Erythroblast (primary cell): ENCODE data around the gene PHKG2.
A peak's percentile ranks its signal among the peaks of the same experiment; 100 is the strongest.
"Not testable (repeated sequence)": the region's sequence is repeated elsewhere in the genome, so short reads cannot be mapped to it uniquely, and the experiment has no call there.

Source experiments
- DNase-seq, 2 experiments: peaks; one replicate each; lab custom pipeline; 2025; lab: John Stamatoyannopoulos, UW
- GATA1 ChIP-seq: IDR thresholded peaks from 2 replicates; pipeline ENCODE4 v1.6.1; 2011; ENCODE audit warnings: low read depth, mild to moderate bottlenecking, control low read depth, low read length, moderate library complexity
- POLR2A ChIP-seq: IDR thresholded peaks from 2 replicates; pipeline ENCODE4 v1.6.1; 2011; ENCODE audit warnings: mild to moderate bottlenecking, low read length

Gene PHKG2, protein sequence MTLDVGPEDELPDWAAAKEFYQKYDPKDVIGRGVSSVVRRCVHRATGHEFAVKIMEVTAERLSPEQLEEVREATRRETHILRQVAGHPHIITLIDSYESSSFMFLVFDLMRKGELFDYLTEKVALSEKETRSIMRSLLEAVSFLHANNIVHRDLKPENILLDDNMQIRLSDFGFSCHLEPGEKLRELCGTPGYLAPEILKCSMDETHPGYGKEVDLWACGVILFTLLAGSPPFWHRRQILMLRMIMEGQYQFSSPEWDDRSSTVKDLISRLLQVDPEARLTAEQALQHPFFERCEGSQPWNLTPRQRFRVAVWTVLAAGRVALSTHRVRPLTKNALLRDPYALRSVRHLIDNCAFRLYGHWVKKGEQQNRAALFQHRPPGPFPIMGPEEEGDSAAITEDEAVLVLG

DNA sequence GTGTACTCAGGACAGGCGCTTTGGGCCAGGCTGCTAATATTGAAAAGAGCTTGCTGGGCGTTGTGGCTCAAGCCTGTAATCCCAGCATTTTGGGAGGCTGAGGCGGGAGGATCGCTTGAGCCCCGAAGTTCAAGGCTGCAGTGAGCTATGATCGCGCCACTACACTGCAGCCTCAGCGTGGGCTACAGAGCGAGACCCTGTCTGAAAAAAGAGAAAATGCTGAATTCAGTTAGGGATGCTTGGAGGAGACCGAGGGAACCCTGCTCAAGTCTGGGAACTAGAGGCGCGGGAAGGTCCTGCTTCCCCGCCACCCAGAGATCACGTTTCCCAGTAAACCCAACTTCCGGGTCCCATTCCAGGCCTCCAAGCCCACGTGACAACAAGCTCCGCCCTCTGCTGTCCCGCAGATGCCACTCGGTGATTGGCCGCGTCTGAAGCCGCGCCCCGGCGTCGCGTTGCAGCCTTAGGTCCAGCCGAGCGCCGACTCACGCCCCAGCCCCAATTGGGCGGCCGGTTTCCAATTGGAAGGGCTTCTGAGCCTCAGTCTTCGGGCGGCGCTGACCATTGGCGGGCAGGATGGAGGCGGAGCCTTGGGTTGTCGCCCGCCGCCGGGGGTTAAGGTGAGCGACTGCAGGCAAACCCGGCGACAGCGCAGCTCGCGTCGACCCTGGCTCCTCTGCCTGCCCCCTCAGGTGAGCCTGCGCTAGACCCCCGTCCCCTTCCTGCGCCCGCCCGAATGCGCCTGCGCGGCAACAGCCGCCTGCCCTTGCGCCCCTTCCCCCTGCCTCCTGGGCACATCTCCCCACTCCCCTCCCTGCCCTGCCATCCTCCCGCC lies at the start of gene PHKG2:
Gene PHKG2 (plus strand): TSS at position 627 of the 835 bp plus-strand sequence. CDS start 396 bp downstream, outside the sequence.
- peak; percentile 88 for TF ChIP-seq POLR2A
- TF ChIP-seq GATA1: no peak
- peak; percentile 99 for DNase-seq

- TF ChIP-seq GATA1: no peak
- TF ChIP-seq POLR2A: peak; percentile 39
- DNase-seq: peak; percentile 91 to 94
These were observed 49.2 kb upstream of the PHKG2 start, which contains the start of gene SRCAP for GRCh38 chr16:30698816-30699614. Gene SRCAP (plus strand): TSS chr16:30699171. CDS start chr16:30700825, 1,654 bp downstream.

DNA sequence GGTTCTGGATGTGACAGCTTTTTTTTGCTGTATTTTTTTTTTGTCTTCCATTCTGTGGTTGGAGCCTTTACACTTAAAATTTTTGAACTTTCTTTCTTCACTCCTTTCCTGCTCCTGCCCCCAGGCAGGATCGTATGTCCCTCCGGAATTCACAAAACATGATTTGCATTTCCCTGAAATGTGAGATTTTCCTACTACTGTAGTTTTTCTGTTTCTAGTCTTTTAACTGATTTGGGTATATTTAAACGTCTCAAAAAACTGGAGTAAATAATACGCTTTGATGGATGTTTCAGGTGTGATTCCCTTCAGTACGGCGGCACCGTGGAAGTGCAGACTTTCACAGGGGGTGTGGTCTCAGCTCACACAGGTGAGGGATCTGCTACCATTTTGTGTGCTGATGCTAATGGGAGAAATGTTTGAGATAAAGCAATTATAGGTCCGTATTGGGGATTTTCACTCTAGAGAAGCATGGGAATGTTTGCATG lies 48.6 kb upstream of the PHKG2 start:
- TF ChIP-seq POLR2A: no peak
- TF ChIP-seq GATA1: no peak

GRCh38 chr16:30700491-30700890 lies 47.7 kb upstream of the PHKG2 start:
- no peak for TF ChIP-seq GATA1
- TF ChIP-seq POLR2A: no peak
- no peak for DNase-seq

More for the DNA sequence above, 48.6 kb upstream of the PHKG2 start:
- no peak for DNase-seq

- TF ChIP-seq GATA1 (no peak), POLR2A (no peak)
- DNase-seq: no peak
These were observed 47.3 kb upstream of the PHKG2 start for GRCh38 chr16:30700971-30701370.

DNA sequence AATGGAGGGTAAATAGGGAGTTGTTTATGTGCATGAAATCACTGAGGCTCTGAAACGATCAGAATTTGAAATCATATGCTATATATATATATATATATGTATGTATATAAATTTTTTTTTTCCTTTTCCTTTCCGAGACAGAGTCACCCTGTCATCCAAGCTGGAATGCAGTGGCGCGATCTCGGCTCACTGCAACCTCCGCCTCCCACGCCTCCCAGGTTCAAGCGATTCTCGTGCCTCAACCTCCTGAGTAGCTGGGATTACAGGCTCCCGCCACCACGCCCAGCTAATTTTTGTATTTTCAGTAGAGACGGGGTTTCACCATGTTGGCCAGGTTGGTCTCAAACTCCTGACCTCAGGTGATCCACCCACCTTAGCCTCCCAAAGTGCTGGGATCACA lies 45.2 kb upstream of the PHKG2 start:
- not testable (repeated sequence) for DNase-seq

- TF ChIP-seq GATA1 (no peak), POLR2A (no peak)
- DNase-seq: no peak
These were observed 44.3 kb upstream of the PHKG2 start for GRCh38 chr16:30703971-30704370.

- TF ChIP-seq GATA1 (no peak), POLR2A (no peak)
- no peak for DNase-seq
These were observed 42.2 kb upstream of the PHKG2 start for GRCh38 chr16:30706046-30706445.

GRCh38 chr16:30710971-30711370 lies 37.3 kb upstream of the PHKG2 start:
- TF ChIP-seq POLR2A: no peak
- no peak for TF ChIP-seq GATA1

GRCh38 chr16:30711712-30712111 lies 36.5 kb upstream of the PHKG2 start:
- no peak for DNase-seq
- TF ChIP-seq GATA1 (no peak), POLR2A (no peak)

More at GRCh38 chr16:30710971-30711370, 37.3 kb upstream of the PHKG2 start:
- DNase-seq: no peak

DNA sequence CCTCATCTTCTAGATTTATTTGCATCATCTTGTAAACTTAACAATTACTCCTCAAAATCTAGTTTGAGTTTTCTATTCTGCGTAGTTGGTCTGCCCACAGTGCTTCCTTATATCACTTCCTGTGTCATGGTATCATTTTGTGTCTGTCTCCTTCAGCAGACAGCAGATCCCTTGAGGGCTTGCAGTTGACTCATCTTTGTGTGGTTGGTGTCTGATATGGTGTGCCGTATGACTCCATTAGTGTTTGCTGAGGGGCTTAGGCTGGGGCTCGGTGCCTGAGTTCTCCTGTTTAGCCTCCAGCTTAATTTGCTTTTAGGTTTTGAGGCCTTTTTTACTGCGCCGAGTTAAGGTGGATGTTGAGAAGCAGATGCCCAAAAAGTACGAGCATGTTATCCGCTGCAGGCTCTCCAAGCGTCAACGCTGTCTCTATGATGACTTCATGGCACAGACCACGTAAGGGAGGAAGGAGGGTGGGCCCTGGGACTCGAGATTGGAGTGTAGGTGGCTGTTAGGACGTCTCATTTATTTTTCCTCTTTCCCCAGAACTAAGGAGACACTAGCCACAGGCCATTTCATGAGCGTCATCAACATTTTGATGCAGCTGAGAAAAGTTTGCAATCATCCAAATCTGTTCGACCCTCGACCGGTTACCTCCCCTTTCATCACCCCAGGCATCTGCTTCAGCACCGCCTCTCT lies 32.3 kb upstream of the PHKG2 start:
- TF ChIP-seq GATA1: no peak
- no peak for TF ChIP-seq POLR2A
- DNase-seq: no peak

- DNase-seq: no peak
- no peak for TF ChIP-seq GATA1
- TF ChIP-seq POLR2A: no peak
These were observed 28.1 kb upstream of the PHKG2 start for GRCh38 chr16:30720086-30720485.
